Measurements from ENCODE around the gene RRP12.

Gene RRP12, protein sequence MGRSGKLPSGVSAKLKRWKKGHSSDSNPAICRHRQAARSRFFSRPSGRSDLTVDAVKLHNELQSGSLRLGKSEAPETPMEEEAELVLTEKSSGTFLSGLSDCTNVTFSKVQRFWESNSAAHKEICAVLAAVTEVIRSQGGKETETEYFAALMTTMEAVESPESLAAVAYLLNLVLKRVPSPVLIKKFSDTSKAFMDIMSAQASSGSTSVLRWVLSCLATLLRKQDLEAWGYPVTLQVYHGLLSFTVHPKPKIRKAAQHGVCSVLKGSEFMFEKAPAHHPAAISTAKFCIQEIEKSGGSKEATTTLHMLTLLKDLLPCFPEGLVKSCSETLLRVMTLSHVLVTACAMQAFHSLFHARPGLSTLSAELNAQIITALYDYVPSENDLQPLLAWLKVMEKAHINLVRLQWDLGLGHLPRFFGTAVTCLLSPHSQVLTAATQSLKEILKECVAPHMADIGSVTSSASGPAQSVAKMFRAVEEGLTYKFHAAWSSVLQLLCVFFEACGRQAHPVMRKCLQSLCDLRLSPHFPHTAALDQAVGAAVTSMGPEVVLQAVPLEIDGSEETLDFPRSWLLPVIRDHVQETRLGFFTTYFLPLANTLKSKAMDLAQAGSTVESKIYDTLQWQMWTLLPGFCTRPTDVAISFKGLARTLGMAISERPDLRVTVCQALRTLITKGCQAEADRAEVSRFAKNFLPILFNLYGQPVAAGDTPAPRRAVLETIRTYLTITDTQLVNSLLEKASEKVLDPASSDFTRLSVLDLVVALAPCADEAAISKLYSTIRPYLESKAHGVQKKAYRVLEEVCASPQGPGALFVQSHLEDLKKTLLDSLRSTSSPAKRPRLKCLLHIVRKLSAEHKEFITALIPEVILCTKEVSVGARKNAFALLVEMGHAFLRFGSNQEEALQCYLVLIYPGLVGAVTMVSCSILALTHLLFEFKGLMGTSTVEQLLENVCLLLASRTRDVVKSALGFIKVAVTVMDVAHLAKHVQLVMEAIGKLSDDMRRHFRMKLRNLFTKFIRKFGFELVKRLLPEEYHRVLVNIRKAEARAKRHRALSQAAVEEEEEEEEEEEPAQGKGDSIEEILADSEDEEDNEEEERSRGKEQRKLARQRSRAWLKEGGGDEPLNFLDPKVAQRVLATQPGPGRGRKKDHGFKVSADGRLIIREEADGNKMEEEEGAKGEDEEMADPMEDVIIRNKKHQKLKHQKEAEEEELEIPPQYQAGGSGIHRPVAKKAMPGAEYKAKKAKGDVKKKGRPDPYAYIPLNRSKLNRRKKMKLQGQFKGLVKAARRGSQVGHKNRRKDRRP (N-terminal part only)
- 18.6 to 106 (median 45.5) reads per million in 17 experiments for total RNA-seq

DNA sequence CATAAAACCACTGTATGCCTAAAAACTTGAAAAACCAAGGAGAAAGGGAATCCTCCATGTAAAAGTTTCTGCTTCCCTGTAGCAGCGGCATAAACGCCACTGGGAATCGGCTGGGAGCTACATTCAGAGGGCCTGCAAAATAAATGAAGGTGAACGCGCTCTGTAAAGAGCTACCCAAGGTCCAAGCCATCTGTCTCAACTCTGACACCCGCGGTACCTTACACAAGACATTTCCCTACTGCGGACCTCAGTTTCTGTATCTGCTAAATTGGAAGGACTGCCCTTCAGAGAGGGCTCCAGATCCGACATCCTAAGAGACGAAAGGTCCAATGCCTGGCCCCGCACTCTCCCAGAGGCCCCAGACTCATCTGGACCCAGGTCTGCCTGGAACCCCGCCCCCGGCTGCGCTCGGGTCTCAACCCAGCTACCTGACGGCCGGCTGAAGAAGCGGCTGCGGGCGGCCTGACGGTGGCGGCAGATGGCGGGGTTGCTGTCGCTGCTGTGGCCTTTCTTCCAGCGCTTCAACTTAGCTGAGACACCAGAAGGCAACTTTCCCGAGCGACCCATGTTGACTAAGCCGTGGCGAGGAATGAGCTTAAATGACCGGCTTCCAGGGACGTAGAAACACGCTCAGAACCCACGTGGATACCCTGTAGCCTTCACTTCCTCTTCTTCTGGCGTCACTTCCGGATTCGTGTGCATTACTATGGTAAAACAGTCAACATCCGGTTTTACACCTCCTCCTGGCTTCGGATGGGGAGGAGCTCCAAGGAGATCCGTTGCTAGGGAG lies at the start of gene RRP12:
TSS of gene RRP12 (minus strand) at position 676 of the 790 bp plus-strand sequence. CDS start at position 567, 109 bp downstream.
- DNase-seq: peak; percentile 95 to 100 (median 98)

DNA sequence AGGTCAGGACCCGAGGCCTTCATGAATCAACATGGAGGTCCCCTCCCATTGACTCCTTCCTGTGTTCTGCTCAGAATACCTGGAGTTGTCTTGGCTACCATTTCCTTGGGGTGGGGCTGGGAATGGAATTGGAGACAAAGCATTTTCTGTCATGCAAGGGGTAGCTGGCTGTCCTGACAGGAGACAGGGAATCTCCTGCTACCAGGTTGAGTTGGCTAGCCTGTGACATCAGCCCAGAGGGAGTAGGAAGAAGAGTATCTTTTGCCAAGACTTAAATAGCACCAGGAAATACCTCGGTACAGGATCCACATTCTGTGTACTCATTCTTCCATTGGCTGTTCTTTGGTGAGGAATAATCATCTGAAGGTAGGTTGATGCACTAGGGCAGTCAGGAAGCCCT lies 49.7 kb upstream of the RRP12 start:
- no peak for DNase-seq

DNA sequence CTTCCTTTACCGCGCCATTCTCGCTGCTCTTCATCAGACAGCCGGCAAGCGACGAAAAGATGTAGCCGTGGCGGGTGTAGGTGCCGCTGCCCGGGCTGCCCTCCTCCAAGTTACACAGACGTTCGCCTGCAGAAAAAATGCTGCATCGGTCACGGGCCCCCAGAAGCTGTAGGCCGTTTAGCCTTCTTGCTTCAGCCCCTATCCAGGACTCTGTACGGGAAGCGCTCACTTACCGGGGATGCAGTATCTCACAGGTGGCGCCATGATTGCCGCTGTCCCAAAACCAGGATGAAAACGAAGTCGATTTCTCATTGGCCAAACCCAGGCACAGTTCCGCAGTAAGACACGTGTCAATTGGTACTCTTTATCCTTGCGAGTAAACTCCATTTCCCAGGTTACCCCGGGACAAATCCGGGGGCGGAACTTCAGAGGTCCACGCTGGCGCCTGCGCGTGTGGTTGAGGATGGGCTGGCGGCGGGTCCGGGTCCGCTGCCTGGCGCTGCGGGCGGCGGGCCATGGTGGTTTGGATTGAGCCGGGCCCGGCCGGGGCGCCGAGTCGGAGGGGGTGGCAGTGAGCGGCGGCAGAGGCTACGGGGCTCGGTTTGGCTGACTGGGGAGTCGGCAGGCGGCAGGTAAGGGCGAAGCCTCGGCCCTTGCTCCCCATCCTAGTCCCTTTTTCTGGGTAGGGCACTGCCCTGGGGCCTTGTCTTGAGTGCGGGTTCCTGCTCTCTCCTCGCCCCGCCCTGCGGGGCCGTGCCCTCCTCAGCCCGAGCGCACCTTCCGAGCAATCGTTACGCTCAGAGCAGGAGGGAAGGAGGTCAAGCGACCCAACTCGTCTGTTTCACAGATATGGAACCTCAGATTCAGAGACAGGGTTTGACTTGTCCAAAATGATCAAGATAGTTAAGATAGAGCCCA lies 44.8 kb upstream of the RRP12 start, which contains the start of the genes EXOSC1 and ZDHHC16:
TSS of gene EXOSC1 (minus strand) at position 285 of the 918 bp plus-strand sequence. CDS start at position 264, 21 bp downstream.
TSS of gene ZDHHC16 (plus strand) at position 454 of the 918 bp plus-strand sequence. CDS start 5,501 bp downstream, outside the sequence.
- peak; percentile 91 to 96 (median 95) for DNase-seq

DNA sequence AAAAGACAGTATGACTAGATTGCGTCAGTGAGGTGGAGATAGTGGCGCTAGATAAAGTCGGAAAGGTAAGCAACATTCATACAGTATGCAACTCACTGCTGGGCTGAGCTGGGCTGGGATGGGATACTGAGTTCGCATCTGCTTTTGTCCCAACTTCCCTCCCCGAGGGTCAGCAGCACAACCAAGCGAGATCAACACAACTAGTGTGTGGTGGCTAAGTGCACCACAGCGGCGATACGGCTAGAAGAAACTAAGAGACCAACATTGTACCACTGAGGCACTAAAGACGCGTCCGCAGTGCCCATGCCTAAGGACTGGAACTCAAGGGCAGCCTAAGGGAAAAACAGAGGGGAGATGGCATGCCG lies 44.2 kb upstream of the RRP12 start:
- DNase-seq: no peak

DNA sequence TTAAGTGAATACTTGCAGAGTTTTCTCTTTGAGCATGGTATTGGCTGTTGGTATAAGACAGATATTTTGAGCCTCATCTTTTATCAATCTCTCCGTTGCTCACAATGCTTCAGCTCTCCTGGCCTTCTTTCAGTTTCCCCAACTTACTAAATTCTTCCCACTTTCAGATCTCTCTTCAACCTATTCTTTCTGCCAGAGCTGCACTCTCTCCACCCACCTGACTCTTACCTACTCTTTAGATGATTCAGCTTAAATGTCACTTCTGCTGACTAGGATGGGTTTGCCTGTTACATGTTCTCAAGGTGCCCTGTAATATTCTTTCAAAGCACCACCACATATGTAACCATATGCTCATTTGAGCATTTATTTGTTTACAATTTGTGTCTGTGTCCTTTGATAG lies 43.1 kb upstream of the RRP12 start:
- no peak for DNase-seq

DNA sequence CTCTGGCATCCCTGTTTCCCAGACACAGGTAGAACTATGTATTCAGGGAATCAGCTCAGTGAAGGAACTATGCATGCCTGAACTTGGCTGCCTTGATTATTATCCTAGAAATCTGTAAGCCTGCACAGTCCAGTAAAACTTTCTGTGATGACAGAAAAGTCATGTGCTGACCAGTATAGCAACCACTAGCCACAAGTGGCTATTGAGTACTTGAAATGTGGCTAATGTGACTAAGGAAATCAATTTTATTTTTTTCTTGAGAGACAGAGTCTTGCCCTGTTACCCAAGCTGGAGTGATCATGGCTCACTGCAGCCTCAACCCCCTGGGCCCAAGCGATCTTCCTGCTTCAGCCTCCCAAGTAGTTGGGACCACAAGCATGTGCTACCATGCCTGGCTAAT lies 41.1 kb upstream of the RRP12 start:
- no peak for DNase-seq

DNA sequence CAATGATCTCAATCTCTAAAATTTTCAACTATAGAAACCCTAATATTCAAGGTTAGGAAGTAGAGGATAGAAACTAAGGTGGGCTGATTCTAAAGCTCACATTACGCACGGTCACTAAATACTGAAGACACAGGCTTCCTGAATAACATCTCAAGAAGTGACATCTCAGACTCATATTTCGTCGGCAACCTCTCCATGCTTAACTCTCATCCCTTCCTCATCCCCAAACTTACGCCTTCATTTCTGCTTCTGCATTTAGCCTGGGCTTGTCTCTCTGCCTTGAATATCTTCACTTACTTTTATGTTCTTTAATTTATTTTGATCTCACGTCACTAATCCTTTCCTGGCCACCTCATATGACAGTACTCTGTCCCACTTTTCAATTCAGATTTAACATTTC lies 34.1 kb upstream of the RRP12 start:
- no peak for DNase-seq

DNA sequence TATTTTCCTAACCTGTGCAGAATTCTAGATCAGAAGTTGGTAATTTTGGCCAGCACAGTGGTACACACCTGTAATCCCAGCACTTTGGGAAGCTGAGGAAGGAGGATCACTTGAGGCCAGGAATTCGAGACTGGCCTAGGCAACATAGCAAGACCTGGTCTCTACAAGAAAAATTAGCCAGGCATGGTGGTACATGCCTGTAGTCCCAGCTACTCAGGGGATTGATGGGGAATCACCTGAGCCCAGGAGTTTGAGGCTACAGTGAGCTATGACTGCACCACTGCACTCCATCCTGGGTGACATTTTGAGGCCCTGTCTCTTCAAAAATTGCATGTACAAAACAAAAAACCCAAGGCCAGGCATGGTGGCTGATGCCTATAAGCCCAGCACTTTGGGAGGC lies 33.4 kb upstream of the RRP12 start:
- no peak for DNase-seq

DNA sequence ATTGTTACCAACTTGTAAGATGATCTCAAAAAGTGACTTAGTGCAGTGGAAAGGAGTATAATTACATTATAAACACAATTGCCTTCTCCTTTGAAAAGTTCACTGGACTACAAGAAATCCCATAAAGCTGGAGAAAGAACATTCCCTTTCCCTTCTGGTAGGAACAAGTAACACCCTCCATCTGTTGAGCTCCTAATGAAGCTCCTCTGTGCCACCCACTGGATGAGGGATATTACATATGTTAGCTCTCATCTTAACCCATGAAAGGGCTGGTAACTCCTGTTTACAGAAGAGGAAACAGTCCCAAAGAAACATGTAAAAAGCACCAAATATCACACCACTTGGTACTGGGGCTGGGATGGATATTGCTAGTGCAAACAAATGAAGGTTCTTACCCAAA lies 32.9 kb upstream of the RRP12 start:
- no peak for DNase-seq

DNA sequence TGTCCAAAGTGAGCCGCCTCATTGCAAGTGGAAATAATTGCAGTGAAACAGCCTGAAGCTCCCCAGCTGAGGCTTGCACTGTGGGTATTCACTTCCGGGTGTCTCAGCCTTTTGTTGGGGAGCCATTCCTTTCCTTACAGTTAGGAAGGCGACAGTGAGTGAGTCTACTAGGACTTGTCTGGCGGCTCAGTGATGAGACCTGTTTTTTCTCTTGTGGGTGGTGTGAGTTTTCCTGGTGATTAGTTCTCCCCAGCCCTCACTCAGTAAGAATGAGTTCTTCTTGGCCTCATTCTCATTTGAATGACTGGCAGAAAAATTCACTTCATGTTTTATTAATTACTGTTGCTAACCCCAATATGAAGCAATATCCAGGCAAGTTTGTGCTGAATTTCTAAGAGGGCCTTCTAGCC lies 27.4 kb upstream of the RRP12 start:
- DNase-seq: peak in 3 of 4 experiments; percentile 33 to 48 (median 46)

DNA sequence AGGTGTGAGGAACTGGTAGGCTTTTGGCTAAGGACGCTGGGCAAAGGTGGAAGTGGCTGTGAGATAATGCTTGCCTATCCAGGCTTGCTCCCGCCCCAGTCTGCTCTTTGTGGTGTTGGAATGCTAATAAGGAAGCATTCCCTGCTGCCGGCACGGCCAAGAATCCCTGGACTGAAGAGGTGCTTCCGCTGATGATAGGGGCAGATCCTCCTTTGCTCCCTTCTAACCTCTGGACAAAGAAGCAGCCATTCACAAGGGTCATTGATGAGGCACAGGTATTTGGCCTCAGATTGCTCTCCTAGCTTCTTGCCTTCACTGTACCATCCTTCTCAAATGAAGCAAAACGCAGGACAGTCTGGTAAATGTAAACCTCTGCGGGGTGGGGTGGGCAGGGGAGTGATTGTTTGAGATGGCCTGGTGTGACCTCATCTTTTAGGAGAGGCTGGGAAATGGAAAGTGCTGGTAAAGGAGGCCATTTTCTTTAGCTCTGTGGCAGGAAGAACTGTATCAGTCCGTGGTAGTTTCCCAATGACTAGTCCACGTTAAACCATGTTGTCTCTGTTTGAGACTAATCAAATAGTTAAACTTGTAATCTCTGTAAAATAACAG lies 26.5 kb upstream of the RRP12 start:
- DNase-seq: no peak

DNA sequence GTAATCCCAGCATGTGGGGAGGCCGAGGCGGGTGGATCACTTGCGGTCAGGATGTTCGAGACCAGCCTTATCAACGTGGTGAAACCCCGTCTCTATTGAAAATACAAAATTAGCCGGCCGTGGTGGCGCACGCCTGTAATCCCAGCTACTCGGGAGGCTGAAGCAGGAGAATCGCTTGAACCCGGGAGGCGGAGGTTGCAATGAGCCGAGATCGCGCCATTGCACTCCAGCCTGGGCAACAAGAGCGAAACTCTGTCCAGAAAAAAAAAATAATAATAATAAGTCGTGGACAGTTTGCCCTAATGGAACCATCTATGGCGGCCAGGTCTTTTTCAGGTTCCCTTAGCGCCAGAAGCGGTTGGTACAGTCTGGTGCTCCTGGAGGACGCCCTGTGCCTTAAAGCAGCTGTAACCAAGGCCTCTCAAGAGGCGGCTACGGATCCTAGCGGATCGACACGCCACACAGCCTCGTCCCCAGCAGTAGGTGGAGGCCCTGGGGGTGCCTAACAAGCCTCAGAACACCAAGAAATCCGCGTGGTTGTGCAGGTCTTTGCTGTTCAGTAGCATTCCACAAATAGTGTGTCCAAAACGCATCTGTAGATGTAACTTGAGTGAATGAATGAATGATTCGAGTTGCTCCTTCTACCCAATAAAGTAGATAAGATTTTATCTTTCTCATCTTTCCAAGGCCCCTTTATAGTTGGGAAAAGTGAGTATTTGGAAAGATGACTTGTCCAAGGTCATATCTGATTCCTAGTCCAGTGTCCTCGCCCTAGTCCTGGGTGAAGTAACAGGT lies 25.8 kb upstream of the RRP12 start:
- no peak for DNase-seq

DNA sequence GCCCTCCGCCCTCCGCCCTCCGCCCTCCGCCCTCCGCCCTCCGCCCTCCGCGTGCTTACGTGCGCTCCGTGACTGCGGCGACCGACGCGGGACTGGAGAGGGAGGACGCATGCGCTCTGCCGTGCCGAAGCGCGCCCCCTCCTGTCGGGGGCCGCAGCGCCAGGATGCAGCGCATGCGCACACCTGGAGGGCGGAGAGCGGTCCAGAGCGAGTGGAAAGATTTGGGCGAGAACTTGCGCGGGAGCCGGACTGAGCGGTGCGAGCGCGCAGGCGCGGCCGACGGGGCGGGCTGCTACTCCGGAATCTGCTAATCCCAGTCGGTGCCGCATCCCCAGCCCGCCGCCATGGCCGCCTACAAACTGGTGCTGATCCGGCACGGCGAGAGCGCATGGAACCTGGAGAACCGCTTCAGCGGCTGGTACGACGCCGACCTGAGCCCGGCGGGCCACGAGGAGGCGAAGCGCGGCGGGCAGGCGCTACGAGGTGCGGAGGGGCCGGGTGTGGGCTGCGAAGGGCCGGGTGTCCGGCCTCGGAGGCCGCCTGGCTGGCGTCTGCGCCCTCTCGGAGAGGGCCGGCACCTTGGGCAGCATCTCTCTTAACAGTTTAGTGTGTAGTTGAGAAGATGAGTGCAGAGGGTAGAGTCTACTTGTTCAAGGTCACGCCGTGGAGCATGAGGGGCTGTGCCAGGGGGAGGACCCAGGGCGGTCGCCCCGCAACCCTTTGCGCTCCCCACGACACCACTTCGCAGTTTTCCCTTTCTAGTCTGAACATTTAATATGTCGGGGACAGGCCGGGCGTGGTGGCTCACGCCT lies 25.0 kb upstream of the RRP12 start, which contains the start of gene PGAM1:
TSS of gene PGAM1 (plus strand) at position 228 of the 812 bp plus-strand sequence. CDS start at position 345, 117 bp downstream.
- DNase-seq: peak; percentile 98 to 99 (median 98)

DNA sequence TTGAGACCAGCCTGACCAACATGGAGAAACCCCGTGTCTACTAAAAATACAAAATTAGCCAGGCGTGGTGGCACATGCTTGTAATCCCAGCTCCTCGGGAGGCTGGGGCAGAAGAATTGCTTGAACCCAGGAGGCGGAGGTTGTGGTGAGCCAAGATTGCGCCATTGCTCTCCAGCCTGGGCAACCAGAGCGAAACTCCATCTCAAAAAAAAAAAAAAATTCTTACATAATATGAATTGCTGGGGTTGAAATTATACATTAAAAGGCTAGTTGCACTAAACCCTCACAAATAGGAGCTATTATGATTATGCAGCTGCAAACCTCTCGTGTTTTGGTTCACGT lies 22.6 kb upstream of the RRP12 start:
- DNase-seq: peak in 3 of 4 experiments; percentile 51 to 59 (median 56)

DNA sequence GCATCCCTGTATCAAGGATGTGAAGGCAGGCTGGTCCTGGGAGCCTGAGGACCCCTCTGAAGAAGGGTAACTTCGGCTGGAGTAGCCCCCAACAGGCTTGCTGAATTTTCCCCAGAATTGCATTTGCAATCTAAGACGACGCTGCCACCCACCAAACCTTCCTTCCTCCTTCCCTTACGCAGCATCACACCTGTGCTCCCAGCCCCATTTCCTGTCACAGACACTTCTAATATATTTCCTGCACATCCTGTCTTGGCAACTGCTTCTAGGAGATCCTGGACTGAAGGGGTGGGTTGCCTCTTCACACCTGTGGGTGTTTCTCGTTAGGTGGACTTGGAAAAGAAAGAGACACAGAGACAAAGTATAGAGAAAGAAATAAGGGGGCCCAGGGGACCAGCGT lies 15.4 kb upstream of the RRP12 start:
- DNase-seq: no peak

DNA sequence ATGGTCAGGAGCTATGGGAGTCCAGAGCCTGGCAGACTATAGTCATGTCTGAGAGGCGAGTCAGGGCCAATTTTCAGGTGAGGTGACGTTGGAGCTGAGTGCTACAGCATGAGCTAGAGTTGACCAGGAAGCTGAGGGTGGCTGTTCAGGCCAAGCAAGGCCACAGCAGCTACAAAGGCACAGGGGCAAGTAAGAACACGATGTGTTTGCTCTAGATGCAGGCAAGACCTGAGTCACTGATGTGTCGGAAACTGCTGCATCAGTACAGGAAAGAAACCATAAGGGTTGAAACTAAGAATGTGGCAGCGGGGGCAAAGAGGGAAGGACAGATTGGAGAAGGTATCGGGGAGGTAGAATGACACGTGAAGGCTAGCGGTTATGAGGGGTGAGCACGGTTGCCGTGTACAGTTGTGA lies 11.8 kb upstream of the RRP12 start:
- DNase-seq: peak in 2 of 4 experiments; percentile 36 to 46

DNA sequence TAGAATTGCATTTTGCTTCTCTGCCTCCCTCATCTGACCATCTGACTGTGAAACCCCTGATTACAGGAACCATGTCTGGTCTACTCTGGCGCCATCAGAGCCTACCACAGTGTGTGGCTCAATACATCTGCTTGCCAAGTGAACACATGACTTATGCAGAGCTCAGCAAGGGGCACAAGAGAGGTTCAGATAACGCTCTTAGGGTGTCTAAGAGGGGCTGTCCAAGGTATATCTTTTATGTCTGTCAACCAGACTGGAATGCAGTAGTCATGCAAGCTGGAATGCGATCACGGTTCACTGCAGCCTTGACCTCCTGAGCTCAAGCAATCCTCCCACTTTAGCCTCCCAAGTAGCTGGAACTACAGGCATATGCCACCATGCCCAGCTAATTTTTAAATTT lies 10.3 kb upstream of the RRP12 start:
- peak; percentile 50 to 75 (median 72) for DNase-seq

DNA sequence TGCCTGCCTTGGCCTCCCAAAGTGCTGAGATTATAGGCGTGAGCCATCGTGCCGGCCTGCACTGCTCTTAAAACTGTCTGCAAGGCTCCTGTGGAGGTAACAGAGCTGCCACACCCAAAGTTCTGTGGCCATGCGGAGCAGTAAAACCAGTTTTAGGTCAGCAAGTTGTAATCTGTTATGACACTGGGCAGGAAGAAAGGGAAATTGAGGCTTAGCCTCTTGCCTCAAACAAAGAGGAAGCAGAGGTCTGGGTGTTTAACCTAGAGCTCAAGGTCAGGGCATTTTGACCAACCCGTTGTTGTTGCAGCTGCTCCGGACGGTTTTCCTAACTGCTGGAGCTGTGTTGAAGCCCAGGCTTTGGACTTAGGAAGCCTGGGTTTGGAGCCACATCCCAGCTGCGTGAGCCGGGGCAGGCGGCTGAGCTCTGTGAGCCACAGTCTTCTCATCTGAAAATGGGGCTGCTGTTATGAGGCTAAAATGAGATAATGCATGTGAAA lies 7.4 kb upstream of the RRP12 start:
- DNase-seq: peak; percentile 56 to 82 (median 79)
